ENCODE results near the gene RANBP3.

GRCh38 chr19:5897189-5897969, 80.6 kb downstream of the RANBP3 start:
- TF ChIP-seq CTCF (conservative IDR thresholded peaks at IDR 0.05; ENCODE audit: low read length) (peak; percentile 61), EZH2phosphoT487 (IDR thresholded peaks at IDR 0.05; ENCODE audit: borderline replicate concordance, low read depth, low read length) (no peak)
